ENCODE data around the gene SIPA1L3.

Gene SIPA1L3

DNA sequence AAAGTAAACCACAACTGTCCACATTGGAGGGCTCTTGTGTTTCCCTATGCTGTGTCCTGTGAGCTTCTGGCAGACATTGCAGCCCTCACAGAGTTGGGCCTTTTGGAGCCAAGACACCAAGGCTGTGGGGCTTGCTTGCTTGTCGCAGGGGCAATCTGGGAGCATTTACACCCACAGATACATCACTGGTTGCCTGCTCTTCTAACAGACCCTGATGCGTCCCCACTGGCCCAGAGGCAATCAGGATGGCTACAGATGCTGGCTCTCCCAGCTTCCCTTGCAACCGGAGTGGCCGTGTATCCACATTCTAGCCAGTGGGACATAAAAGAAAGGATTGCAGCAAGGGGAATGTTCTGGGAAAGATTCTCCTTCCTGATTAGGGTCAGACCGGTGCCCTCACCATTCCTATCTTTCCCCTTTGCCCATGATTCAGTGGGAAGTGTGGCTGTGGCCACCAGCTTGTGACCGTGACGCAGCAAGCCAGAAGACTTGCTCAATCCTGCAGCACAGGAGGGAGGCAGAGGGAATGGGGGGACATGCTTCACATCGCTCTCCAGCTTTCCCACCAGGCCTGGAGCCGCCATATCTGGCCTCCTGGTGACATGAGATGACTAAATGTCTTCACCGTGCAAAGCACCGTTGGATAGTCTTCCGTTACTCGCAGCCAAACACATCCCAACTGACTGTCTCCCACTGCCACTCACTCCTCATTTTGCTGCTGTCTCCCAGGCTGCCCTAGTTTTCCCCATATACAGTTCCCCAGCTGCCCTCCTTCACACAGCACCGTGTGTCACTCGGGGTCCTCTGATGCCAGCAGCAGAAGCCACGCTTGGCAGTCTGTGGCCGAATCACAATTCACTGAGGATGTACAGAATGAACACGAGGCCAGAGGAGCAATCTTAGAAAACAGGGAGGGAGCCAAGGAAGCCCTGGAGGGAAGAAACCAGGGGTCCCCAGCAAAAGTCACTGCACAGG, 166.1 kb downstream of the SIPA1L3 start:
- no peak for DNase-seq

DNA sequence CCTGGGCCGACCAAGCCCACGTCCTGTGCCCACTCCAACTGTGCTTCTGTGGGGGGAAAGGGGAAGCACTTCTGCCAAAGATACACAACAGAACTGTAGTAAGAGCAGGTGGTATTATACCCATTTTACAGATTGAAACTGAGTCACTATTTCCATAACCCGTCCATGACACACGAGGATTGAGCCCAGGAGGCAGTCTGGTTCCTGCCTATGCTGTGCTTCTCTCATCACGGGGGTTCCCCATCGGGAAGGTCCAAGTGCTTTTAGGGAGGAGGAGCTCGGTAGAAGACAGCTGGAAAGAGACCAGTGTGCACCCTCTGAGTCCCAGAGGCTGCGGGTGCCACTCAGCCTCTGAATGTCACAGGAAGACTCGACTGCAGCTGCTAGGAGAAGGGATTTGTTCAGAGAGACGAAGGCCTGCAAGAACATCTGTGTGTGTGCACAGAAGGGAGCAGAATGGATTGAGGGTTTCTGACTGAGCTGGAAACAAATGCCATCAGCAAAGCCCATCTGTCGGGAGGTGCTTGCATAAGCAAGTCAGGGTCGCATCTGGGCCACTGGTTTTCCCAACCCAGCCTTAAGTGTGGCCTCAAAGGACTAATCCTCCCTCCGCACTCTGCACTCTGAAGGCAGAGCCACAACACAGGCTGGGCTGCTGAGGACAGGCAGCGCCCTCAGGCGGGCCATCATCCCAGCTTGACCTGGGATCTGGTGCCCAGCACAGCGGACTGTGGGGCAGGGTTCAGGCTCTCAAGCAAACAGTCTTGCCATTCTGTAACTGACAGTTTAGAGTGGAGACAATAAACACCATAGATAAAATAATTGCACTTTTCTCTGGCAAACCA, 167.1 kb downstream of the SIPA1L3 start:
- no peak for DNase-seq

DNA sequence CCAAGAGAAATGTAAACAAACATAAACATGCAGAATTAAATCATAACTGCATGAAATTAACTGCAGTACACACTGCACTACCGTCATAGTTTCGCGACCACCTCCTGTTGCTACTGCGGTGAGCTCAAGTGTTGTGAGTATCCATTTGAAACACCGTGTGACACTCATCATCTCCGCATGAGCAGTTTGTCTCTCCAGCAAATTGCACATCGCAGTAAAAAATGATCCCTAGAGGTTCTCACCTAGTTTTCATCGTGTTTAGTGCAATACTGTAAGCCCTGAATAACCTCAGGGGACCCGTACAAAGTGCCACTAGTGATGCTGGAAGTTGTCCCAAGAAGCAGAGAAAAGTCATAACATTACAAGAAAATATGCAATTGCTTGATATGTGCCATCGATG, 169.3 kb downstream of the SIPA1L3 start:
- no peak for DNase-seq

DNA sequence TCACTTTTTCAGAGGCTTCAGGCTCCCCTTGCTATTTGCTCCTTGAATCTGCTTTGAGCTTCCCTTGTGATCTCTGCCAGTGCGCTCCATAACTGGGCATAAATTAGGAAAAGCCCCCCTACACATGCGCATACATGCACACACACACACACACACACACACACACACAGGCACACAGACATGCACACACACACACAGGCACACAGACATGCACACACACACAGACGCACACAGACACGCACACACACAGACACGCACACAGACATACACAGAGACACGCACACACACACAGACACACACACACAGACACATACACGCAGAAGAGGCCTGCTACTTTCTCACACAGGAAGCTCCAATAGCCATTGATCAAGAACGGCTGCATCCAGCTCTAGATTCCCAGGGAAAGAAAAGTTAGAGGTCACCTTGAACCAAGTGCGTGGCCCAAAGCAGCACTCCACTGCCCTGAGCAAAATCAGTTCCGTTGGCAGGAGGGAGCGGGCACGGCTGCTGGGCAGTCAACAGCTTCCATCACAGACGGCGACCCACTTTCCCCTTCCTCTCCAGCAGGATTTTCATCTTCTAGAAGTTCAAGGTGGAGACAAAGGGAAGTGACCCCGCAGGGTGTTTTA, 171.4 kb downstream of the SIPA1L3 start:
- no peak for DNase-seq

DNA sequence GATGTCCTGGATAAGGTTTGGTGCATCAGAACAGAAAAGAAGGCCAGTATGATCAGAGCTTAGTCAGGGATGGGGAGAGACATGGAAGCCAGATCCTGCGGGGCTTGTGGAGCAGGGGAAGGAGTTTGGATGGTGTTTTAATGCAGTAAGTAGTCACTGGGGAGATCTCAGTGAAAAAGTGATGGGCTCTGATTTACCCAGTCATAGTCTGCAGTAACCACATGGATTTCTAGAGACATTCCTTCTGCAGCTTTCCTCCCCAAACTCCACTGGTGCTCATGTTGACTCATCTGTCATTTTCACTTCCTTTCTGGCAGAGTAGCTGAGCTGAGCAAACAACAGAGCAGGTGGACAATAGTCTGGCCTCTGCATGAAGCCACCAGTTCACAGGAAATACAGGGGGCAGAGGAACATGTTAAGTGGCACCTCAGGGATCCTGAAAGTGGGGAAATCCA, 172.9 kb downstream of the SIPA1L3 start:
- DNase-seq = no peak

DNA sequence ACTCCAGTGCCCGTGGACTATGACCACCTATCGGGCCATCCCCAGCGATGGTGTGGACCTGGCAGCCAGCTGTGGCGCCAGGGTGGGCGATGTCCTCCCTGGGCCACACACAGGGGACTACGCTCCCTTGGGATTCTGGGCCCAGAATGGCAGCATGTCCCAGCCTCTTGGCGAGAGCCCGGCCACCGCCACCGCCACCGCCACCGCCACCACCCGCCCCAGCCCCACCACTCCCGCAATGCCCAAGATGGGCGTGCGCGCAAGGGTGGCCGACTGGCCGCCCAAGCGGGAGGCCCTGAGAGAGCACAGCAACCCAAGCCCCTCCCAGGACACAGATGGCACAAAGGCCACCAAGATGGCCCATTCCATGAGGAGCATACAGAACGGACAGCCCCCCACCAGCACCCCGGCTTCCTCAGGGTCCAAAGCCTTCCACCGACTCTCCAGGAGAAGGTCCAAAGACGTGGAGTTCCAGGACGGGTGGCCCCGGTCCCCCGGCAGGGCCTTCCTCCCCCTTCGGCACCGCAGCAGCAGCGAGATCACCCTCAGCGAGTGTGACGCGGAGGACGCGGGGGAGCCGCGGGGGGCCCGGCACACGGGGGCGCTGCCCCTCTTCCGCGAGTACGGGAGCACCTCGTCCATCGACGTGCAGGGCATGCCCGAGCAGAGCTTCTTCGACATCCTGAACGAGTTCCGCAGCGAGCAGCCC, 174.7 kb downstream of the SIPA1L3 start:
- no peak for DNase-seq

DNA sequence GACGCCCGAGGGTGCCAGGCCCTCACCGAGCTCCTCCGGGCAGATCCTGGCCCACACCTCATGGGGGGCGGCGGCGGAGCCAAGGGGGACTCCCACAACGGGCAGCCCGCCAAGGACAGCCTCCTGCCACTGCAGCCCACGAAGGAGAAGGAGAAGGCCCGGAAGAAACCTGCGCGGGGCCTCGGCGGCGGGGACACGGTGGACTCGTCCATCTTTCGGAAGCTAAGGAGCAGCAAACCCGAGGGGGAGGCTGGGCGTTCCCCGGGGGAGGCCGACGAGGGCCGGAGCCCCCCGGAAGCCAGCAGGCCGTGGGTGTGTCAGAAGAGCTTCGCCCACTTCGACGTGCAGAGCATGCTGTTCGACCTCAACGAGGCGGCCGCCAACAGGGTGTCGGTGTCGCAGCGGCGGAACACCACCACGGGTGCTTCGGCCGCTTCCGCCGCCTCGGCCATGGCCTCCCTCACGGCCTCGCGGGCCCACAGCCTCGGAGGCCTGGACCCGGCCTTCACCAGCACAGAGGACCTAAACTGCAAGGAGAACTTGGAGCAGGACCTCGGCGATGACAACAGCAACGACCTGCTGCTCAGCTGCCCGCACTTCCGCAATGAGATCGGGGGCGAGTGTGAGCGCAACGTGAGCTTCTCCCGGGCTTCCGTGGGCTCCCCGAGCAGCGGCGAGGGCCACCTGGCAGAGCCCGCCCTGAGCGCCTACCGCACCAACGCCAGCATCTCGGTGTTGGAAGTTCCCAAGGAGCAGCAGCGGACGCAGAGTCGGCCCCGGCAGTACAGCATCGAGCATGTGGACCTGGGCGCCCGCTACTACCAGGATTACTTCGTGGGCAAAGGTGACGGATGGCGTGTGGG, 175.5 kb downstream of the SIPA1L3 start:
- no peak for DNase-seq

DNA sequence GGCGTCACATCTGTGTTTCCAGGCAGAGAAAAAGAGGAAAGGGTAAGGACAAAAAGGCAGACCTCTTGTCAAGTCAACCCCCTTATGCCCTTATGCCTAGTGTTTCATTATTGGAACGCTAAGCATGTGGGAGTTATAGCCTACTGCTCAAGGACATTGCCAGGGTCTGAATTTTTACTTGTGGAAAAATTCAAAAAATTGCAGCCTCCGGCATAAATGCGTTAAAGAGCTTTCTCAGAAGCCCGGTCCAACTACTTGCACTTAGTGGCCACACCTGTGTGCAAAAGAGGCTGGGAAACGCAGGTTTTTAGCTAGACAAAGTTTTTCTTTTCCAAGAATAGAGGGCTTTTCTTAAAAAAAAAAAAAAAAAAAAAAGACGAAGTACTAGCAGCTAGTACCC, 177.2 kb downstream of the SIPA1L3 start:
- no peak for DNase-seq

DNA sequence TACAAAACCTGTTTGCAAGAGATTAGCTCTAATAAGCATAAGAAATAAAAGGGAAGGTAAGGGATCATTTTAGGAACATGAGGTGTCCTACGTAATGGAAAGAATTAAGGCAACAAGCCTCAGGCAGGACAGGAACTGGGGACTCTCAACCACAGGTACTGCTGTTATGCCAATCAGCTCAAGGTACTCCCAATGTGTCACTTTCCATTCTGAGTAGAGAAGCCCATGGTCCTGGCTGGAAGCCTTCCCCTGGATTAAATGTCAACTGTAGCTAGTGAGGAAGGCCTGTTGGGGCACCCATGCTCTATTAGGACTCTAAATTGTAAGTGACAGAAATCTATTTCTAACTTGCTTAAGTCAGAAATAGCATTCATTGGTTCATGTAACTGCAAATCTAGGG, 182.4 kb downstream of the SIPA1L3 start:
- no peak for DNase-seq

DNA sequence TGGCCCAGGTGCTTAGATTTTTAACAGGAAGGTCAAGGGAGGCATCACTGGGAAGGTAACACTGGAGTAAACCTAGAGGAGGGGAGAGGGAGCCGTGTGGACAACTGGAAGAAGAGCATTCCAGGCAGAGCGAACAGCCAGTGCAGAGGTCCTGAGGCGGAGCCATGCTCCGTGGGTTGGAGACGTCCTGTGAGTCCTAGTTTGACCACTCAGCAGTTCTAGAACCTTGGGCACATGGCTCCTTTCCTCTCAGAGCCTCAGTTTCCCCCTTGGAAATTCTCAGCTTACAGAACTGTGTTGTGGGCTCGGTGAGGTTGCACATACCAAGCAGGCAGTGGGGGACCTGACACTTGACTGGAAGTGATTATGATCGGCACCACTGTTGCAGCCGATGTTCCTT, 186.1 kb downstream of the SIPA1L3 start:
- DNase-seq = no peak

DNA sequence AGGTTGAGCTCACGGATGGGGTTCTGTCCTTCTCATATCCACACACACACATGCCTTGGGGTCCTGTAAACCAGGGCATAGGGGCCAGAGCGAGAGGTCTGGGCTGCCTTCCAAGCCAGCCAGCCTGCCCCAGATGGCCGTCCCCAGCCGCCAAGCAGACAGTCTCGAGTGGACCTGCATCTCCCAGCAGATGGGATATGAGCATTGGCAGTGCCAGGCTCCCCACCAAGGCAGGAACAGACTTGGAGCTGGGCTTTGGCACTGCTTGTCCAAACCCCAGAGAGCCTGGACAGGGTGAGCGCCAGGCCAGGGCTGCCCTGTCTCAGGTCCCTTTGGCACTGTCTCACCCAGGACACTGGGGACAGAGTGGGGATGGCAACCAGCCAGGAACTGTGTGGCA, 186.6 kb downstream of the SIPA1L3 start:
- DNase-seq = no peak

DNA sequence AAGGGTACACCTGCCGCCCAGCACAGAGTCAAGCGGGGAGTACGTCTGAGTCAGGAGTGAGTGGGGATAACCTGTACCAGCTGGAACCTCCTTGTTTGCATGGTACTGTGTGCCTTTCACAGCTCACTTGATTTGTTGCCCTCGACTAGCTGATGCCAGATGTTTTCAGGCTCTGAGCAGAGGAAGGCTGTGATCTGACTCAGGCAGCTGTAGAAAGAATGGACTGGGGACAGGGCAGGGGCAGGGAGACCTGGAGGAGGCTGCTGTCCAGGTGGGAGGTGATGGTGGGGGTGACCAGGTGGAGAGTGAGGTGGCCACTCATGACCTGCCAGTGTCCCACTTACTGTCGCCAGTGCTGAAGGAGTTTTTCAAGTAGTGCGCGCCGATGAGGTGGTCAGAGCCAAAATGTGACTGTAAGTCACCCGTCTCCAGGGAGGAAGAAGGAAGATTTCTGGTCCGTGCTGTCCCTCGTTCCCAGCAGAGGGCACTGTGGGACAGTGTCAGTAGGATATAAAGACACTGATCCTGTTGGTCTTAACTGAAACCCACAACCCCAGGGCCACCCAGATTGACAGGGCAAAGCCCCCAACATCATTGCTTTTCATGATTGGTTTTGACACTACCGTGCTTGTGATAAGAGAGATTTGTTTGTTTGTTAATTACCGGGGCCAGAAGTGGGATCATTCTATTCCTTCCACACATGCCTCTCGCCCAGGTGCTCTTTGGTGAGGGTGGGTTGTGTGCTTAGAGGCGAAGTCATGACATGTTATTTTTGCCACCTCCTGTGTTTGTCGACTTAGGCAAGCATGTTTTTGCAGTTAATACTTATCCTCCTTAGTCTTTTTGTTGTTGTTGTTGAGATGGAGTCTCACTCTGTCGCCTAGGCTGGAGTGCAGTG, 188.7 kb downstream of the SIPA1L3 start:
- no peak for DNase-seq

DNA sequence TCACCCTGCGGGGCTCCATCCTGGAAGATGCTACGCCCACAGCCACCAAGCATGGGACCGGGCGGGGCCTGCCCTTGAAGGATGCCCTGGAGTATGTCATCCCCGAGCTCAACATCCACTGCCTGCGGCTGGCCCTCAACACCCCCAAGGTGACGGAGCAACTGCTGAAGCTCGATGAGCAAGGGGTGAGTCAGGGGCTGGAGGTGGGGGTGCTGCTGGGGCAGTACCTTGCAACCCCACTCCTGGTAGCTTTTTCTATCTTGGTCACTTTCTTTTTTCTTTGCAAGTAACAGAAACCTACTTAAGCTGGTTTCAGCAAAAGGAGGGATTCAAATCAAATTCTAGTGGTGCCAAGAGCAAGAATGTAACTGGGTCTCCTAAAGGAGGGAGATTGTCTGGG, 193.0 kb downstream of the SIPA1L3 start:
- no peak for DNase-seq

DNA sequence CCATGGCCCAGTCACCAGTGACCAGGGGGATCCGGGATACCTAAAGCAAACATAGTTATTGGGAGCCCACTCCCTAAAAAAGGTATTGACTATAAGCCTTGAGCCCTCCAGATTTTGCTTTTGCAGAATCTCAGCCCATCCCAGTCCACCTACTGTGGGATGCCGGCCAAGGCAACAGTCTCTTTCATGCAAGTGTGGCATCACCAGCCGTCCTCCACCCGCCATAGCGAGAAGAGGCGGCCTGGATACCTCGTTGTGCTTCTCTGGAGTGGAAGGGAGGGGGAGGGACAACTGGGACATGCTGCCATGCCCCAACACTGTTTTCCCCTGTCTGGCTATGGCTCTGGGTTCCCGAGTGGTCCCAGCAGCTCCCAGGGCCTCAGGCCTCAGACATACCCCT, 193.6 kb downstream of the SIPA1L3 start:
- no peak for DNase-seq

DNA sequence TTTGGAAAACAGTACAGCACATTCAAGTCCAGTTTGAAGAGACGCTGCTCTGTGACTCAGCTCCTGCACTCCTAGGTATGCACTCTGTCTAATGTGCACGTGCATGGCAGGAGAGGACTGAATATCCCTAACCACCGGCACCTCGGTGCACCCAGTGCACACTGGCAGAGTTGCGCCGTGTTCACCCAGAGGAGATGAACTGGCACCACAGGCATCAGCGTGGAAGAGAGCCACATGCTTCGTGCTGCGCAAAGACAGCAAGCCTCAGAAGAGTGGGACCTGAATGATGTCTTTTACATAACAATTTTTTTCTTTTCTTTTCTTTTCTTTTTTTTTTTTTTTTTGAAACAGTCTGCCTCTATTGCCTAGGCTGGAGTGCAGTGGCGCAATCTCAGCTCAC, 194.7 kb downstream of the SIPA1L3 start:
- DNase-seq = no peak

DNA sequence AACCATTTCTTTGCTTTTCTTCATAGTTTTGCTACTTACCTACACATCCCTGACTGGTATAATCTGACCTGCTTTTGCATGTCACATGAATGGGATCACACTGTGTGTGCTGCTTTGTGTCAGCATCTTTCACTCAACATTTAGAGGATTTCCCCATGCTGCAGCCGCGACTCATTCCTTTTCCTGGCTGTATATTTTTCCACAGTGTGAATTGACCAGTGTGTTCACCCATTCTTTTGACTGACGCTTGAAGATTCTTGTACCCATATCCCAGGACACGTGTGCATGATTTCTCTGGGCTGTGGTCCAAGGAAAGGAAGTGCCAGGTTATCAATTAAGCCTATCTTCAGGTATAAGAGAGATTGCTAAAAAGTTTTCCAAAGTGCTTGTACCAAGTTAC, 198.6 kb downstream of the SIPA1L3 start:
- no peak for DNase-seq

DNA sequence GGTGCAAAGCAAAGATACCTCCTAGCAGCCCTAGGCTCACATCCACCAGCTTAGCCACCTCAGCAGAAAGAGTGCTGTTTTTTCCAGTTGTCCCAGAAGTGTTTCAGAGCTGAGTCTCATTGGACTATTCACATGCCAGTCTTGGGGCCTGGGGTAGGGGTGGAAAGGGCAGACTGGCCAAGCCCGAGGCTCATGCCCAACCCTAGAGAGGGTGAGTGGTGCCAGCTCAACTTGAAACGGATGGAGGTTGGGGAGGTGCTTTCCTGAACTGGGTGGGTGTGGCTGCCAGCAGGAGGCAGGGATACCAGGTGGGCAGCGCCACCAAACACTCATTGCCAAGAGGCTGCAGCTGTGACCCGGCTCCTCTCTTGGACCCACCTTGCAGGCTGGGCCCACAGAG, 200.1 kb downstream of the SIPA1L3 start:
- DNase-seq = no peak

DNA sequence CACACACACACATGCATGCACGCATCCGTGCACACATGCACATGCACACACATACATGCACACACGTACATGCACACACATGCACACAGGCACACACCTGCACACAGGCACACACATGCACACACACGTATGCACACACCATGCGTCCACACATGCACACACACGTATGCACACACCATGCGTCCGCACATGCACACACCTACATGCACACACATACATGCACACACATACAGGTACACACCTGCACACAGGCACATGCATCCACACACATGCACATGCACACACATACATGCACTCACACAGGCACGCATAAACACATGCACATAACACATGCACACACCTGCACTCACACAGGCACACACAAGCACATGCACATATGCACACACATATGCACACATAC, 204.9 kb downstream of the SIPA1L3 start:
- no peak for DNase-seq

DNA sequence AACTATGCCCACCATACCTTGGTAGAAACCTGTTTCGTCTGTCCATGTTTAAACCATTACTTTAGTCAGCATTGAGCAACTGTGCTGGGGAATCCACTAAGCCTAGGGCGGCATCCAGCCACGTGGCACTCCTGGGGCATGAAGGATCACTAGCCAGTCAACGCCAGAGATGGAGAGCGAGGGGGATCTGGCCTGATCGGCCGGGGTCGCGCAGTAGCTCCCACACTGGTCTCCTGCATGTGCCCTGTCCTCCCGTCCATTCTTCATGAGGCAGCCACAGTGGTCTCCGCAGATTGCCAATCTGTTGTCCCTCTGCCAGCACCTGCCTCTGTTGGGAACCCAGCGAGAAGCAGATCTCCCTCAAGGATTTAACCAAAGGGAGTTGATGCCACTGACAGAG, 207.6 kb downstream of the SIPA1L3 start:
- no peak for DNase-seq

DNA sequence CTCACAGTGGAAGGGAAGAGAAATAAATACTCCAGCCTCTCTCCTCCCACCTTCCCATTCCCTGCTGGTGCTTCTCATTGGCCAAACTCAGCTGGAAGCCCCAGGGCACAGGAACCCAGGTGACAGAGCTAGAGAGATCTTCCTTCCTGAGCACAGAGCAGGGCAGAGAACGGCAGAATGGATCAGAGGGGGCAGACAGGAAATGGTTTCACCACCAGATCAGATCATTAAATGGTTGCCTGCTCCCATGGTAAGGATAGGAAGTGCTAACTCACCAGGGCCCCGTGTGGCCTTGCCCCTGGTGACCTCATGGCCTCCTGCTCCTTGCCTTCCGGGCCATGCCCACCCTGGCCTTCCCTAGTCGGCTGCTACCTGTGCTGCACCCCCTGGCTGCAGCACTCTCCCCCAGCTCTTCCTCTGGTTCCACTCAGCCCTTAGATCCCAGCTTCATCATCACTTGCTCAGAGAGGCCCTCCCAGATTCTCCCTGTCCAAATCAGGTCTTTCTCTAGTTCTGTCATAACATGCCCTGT, 208.3 kb downstream of the SIPA1L3 start:
- no peak for DNase-seq

Measured in cortex of kidney (tissue), 1 donor.